A549 (cell line): Measurements from ENCODE around the gene NBL1.

Experiments used
- EP300 ChIP-seq, 2 experiments: fragments of >200 bp; sonication (Bioruptor Twin); formaldehyde crosslinking; IDR thresholded peaks; 2 replicates in 1 of 2; 3 replicates in 1 of 2; pipeline ENCODE4 v1.6.1; 2016 to 2017
- NR3C1 ChIP-seq: fragments of >200 bp; sonication (Bioruptor Twin); formaldehyde crosslinking; IDR thresholded peaks from 3 replicates; pipeline ENCODE4 v1.6.1; 2017
- POLR2A ChIP-seq: IDR thresholded peaks from 2 replicates; pipeline ENCODE4 v1.6.1; 2012; ENCODE audit warnings: mild to moderate bottlenecking, low read length
- POLR2AphosphoS2 ChIP-seq: conservative IDR thresholded peaks from 2 replicates; pipeline ENCODE4 v1.6.1; 2012; ENCODE audit warnings: low read length, improper control_type of control experiment, inconsistent platforms
- RCOR1 ChIP-seq: fragments of 150-350 bp; IDR thresholded peaks from 2 replicates; pipeline ENCODE4 v1.6.1; 2014; ENCODE audit warnings: antibody characterized with exemption, low read length, low read depth
- ZSCAN20 ChIP-seq: fragments of 250-450 bp; sonication (Bioruptor Pico); IDR thresholded peaks from 2 replicates; pipeline ENCODE4 v1.8.0; 2022; ENCODE audit warnings: mild to moderate bottlenecking, moderate library complexity
- TF ChIP-seq, protein P1 (sequence below): fragments of >200 bp; sonication (Bioruptor Twin); formaldehyde crosslinking; IDR thresholded peaks from 3 replicates; pipeline ENCODE4 v1.5.1; 2016
- TF ChIP-seq, protein P2 (sequence below): IDR thresholded peaks from 2 replicates; pipeline ENCODE4 v1.6.1; 2012; ENCODE audit warnings: low read depth, borderline replicate concordance

DNA sequence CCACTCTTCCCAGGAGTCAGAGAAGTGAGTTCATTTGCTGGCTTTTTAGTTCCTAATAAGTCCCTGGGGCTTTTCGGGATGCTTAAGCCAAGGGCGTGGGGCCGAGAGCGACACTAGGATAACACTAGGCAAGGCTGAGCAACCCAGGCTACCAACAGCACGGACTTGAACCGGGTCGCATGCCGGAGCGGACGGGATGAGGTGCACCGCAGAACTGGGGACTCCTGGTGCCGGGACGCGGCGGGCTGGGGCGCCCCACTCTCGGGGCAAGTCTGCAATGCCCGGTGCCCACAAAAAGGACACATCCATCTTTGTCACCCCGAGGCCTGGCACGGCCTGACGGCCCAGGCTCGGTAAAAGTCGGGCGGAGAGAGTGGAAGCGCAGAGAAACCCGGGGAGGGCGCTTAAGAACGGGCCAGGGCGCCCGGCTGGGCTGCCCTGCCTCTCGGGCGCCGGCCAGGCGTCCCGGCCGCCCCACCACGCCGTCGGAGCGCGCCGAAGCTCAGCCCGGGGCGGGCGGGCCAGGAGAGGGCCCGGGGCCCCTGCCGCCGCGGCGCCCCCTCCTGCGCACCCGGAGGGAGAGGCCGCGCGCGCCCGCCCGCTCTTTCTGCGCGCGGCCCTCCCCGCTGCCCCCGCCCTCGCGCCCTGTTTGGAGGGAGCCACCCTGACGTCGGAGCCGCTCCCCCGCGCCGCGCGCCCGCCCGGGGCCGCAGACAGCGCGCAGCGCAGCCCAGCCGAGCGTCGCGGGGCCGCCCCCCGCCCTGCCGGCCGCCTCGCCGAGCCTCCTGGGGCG is at the start of gene NBL1:
- TF ChIP-seq POLR2A (no peak; the same call in 1 of the 2 replicates), POLR2AphosphoS2 (no peak), RCOR1 (no peak), ZSCAN20 (no peak), NR3C1 (no peak), EP300 (IDR thresholded peaks at IDR 0.05) (no peak)
- TF ChIP-seq, protein P1, sequence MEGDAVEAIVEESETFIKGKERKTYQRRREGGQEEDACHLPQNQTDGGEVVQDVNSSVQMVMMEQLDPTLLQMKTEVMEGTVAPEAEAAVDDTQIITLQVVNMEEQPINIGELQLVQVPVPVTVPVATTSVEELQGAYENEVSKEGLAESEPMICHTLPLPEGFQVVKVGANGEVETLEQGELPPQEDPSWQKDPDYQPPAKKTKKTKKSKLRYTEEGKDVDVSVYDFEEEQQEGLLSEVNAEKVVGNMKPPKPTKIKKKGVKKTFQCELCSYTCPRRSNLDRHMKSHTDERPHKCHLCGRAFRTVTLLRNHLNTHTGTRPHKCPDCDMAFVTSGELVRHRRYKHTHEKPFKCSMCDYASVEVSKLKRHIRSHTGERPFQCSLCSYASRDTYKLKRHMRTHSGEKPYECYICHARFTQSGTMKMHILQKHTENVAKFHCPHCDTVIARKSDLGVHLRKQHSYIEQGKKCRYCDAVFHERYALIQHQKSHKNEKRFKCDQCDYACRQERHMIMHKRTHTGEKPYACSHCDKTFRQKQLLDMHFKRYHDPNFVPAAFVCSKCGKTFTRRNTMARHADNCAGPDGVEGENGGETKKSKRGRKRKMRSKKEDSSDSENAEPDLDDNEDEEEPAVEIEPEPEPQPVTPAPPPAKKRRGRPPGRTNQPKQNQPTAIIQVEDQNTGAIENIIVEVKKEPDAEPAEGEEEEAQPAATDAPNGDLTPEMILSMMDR: no peak
- TF ChIP-seq, protein P2, sequence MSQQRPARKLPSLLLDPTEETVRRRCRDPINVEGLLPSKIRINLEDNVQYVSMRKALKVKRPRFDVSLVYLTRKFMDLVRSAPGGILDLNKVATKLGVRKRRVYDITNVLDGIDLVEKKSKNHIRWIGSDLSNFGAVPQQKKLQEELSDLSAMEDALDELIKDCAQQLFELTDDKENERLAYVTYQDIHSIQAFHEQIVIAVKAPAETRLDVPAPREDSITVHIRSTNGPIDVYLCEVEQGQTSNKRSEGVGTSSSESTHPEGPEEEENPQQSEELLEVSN: no peak
